Right kidney (tissue), 9 donors: ENCODE data around the gene STK4.

Experiments
- DNase-seq: peaks from one replicate; pipeline ENCODE4 v3.0.0-alpha.2; 2016
- long read RNA-seq, 8 donors: transcript quantifications; one replicate each; lab custom pipeline, GENCODE V29; 2026

STK4 gene
- long read RNA-seq, donor 1, full-length matches to known transcripts: 1 of 1 reads
- long read RNA-seq, donor 1, partial matches to known transcripts: 0 of 1 reads
- long read RNA-seq, donor 1, other reads (novel, unspliced or antisense): 0 of 1 reads
- long read RNA-seq, donor 2: 0 reads
- long read RNA-seq, donor 3, full-length matches to known transcripts: 3 of 3 reads
- long read RNA-seq, donor 3, partial matches to known transcripts: 0 of 3 reads
- long read RNA-seq, donor 3, other reads (novel, unspliced or antisense): 0 of 3 reads
- long read RNA-seq, donor 4, full-length matches to known transcripts: 3 of 24 reads
- long read RNA-seq, donor 4, partial matches to known transcripts: 21 of 24 reads
- long read RNA-seq, donor 4, other reads (novel, unspliced or antisense): 0 of 24 reads
- long read RNA-seq, donor 5, full-length matches to known transcripts: 3 of 11 reads
- long read RNA-seq, donor 5, partial matches to known transcripts: 8 of 11 reads
- long read RNA-seq, donor 5, other reads (novel, unspliced or antisense): 0 of 11 reads
- long read RNA-seq, donor 6, full-length matches to known transcripts: 2 of 19 reads
- long read RNA-seq, donor 6, partial matches to known transcripts: 17 of 19 reads
- long read RNA-seq, donor 6, other reads (novel, unspliced or antisense): 0 of 19 reads
- long read RNA-seq, donor 7, full-length matches to known transcripts: 4 of 9 reads
- long read RNA-seq, donor 7, partial matches to known transcripts: 5 of 9 reads
- long read RNA-seq, donor 7, other reads (novel, unspliced or antisense): 0 of 9 reads
- long read RNA-seq, donor 8, full-length matches to known transcripts: 2 of 2 reads
- long read RNA-seq, donor 8, partial matches to known transcripts: 0 of 2 reads
- long read RNA-seq, donor 8, other reads (novel, unspliced or antisense): 0 of 2 reads

GRCh38 chr20:44966030-44966961 is at the start of gene STK4:
STK4 (plus strand) TSS chr20:44966512; CDS start chr20:44966569, 57 bp downstream.
- DNase-seq: peak; percentile 90

- no peak for DNase-seq
Measured at GRCh38 chr20:44916586-44916985, 49.7 kb upstream of the STK4 start.

DNA sequence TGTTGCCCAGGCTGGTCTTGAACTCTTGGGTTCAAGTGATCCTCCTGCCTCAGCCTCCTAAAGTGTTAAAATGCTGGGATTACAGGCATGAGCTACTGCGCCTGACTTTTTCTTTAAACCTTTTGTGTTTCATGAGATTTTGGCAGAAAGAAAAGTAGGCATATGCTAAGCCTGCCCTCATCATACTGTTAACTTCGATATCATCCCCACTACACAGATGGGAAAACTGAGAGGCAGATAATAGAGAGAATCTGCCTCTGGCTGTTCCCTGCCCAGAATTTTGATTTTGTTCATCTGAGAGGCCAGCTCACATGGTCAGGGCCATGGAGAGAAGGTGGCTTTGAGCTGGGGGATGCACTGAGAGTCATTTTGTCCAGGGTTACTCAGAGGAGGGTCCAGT is 48.9 kb upstream of the STK4 start:
- DNase-seq: no peak

DNA sequence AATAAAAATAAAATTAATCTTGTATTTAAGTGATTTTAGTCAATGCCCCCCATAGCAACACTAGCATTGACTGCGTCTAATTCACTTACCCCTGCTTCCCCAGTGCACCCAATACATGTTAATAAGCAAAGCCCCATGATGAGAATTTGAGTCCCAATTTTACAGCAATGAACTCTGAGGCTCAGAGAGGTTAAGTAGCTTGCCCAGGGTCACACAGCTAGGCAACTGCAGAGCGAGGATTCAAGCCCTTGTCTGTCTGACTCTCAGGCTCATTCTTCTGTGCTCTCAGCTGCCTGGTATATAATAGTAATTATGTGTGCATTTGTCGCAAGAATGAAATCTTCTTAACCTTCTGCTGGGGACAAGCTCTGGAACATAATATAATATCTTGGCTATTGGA is 48.0 kb upstream of the STK4 start:
- DNase-seq: no peak

DNA sequence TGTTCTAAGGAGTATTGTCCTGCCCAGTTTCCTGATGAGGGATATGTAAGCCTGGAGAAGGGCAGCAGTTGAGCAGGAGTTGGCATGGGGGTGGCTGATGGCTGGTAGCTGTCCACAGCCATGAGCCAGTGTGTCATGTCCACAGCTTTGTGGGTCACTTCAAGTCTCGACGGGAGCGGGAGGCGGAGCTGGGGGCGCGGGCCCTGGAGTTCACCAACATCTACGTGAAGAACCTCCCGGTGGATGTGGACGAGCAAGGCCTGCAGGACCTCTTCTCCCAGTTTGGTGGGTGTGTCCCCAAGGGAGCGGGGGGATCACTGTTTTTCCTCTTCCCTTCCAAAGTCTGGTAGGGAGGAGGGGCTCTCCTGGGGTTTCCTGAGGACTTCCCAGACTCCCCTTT is 47.6 kb upstream of the STK4 start:
- no peak for DNase-seq

- DNase-seq: no peak
Measured at GRCh38 chr20:44921447-44921846, 44.9 kb upstream of the STK4 start.

DNA sequence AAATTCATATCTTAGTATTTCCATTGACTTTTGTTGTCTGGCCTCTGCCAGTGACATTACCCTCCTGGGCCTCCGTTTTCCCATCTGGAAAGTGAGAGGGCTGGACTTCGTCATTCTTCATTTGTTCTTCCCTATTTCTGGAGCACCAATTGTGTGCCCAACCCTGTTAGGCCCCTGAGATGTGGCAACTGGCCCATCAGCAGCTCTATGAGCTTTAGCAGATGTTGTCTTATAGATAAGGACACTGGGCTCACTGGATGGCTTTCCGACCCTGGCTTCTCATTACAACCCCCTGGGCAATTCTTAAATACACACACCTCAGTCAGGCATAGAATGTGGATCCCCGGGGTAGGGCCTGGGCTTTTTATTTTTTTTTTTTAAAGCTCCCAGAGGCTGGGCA is 41.8 kb upstream of the STK4 start:
- DNase-seq: no peak

DNA sequence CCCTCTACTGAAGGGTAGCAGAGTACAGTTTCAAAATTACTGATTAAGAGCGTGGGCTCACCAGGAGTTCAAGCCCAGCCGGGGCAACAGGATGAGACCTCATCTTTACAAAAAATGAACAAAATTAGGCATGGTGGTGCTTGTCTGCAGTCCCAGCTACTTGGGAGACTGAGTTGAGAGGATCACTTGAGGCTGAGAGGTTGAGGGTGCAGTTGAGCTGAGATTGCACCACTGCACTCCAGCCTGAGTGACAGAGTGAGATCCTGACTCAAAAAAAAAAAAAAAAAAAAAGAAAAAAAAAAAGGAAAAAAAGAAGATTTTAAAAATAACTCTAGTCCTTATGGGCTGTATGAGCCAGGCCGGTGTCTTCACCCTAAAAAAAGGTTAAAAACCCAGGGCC is 37.7 kb upstream of the STK4 start:
- DNase-seq: no peak

DNA sequence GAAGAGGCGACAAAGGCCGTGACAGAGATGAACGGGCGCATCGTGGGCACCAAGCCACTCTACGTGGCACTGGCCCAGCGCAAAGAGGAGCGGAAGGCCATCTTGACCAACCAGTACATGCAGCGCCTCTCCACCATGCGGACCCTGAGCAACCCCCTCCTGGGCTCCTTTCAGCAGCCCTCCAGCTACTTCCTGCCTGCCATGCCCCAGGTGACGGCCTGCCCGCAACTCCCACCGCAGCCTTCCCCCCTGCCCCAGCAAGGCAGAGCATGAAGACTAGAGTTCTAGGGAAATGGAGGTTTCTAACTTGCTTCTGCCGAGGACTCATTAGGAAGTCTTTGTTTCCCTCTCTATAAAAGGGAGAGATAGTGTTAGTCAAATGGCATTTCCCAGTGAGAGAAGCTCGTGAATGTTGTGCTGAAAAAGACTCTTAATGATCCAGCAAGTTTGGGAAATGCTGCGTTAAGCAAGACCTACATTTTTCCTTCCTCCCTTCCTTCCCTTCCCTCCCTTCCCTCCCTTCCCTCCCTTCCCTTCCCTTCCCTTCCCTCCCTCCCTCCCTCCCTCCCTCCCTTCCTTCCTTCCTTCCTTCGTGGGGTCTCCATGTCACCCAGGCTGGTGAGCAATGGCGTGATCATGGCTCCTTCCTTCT is 35.7 kb upstream of the STK4 start:
- no peak for DNase-seq

DNA sequence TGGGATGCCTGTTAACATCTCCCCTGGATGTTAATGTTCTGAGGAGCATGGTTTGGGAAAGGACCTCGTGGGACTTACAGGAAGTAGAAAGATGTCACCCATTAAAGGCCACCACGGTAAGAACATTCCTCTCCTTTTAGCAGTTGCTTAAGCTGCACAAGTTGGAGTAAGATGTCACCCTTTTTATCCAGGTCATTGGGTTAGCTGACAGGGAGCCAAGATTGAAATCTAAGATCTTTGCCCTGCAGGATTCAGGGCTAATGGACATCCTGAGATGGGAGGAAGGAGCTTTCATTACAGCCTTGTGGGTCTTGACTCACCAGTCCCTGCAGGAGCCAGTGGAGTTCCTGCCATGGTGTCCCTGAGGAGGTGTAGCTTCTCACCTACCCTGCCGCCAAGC is 34.4 kb upstream of the STK4 start:
- DNase-seq: no peak

DNA sequence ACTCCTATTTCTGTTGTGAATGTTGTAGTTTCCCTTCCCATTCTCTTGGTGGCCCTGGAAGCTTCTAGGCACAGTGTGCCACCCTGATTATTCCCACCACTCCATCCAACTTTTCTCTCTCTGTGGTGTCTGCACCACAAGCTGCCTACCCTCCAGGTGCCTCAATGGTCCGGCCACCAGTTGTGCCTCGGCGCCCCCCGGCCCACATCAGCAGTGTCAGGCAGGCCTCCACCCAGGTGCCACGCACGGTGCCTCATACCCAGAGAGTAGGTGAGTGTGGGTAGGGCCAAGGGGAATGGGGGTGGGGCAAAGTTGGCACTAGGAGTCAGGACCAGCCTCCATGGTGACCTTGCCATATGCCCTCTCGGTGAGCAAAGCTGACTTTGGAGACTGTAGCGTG is 33.4 kb upstream of the STK4 start:
- DNase-seq: no peak

GRCh38 chr20:44936510-44936909 is 29.8 kb upstream of the STK4 start:
- no peak for DNase-seq

- DNase-seq: no peak
Measured at GRCh38 chr20:44938637-44939036, 27.7 kb upstream of the STK4 start.

- no peak for DNase-seq
Measured at GRCh38 chr20:44941120-44941691, 25.1 kb upstream of the STK4 start.

GRCh38 chr20:44942264-44942973 is 23.9 kb upstream of the STK4 start:
- DNase-seq: no peak

GRCh38 chr20:44943828-44944227 is 22.5 kb upstream of the STK4 start:
- no peak for DNase-seq

- no peak for DNase-seq
Measured at GRCh38 chr20:44945261-44945660, 21.1 kb upstream of the STK4 start.

- DNase-seq: no peak
Measured at GRCh38 chr20:44946271-44946852, 19.9 kb upstream of the STK4 start.

DNA sequence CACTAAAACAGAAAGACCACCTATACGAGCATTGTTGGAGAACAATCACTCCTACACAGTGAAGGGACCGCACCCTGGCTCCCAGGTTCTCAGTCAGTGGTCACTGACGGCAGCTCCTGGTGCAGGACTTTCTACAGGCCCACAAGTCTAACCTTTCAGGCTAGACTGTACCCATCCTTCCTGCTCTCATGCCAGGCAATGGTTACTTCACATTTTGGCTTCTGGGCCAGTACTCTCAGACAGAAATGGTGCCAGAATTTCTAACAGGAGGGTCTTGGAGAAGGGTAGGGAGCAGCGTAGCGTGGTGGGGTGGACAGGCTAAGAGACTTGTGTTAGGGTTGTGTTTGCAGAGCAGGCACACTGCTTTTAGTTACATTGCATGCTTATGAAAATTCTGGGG is 18.2 kb upstream of the STK4 start:
- DNase-seq: no peak

GRCh38 chr20:44948513-44948912 is 17.8 kb upstream of the STK4 start:
- DNase-seq: no peak
